Skeletal muscle satellite cell (primary cell): ENCODE measurements around the gene PRKN.
A peak's percentile ranks its signal among the peaks of the same experiment; 100 is the strongest.

Experiments used
- H3K27me3 ChIP-seq: 2 replicates; pipeline ENCODE4 v1.7.0; 2013; ENCODE audit warnings: low read length; ENCODE audit not compliant: control insufficient read depth, insufficient read depth
- H3K36me3 ChIP-seq: 2 replicates; pipeline ENCODE4 v1.7.0; 2013; ENCODE audit warnings: mild to moderate bottlenecking, control low read depth, low read length; ENCODE audit not compliant: insufficient read depth
- H3K4me1 ChIP-seq: 2 replicates; pipeline ENCODE4 v1.7.0; 2013; ENCODE audit warnings: low read length; ENCODE audit not compliant: control insufficient read depth, insufficient read depth
- H3K4me2 ChIP-seq: 2 replicates; pipeline ENCODE4 v1.7.0; 2013; ENCODE audit warnings: mild to moderate bottlenecking, low read length
- H3K4me3 ChIP-seq: 2 replicates; pipeline ENCODE4 v1.7.0; 2013; ENCODE audit warnings: low read length
- H3K9ac ChIP-seq: 2 replicates; pipeline ENCODE4 v1.7.0; 2013; ENCODE audit warnings: mild to moderate bottlenecking, low read depth, low read length, moderate library complexity
- H3K9me3 ChIP-seq: replicated peaks from 2 replicates; pipeline ENCODE4 v1.7.0; 2013; ENCODE audit warnings: mild to moderate bottlenecking, control low read depth, low read length

The PRKN gene

GRCh38 chr6:161796681-161797080, 930.9 kb downstream of the PRKN start:
- no peaks in the 10 kb centered on the region for H3K27me3 ChIP-seq
- no peak overlapping the region for H3K4me3 ChIP-seq
- H3K9ac ChIP-seq = no peak overlapping the region
- H3K4me2 ChIP-seq = no peak overlapping the region
- H3K9me3 ChIP-seq = no peaks in the 10 kb centered on the region
- H3K4me1 ChIP-seq = no peaks in the 10 kb centered on the region
- H3K36me3 ChIP-seq = no peaks in the 10 kb centered on the region

GRCh38 chr6:161792851-161793493, 934.6 kb downstream of the PRKN start:
- Histone ChIP-seq H3K4me2 (no peak overlapping the region), H3K9me3 (no peaks in the 10 kb centered on the region), H3K4me3 (no peak overlapping the region), H3K36me3 (no peaks in the 10 kb centered on the region), H3K4me1 (no peaks in the 10 kb centered on the region), H3K27me3 (no peaks in the 10 kb centered on the region), H3K9ac (no peak overlapping the region)

DNA sequence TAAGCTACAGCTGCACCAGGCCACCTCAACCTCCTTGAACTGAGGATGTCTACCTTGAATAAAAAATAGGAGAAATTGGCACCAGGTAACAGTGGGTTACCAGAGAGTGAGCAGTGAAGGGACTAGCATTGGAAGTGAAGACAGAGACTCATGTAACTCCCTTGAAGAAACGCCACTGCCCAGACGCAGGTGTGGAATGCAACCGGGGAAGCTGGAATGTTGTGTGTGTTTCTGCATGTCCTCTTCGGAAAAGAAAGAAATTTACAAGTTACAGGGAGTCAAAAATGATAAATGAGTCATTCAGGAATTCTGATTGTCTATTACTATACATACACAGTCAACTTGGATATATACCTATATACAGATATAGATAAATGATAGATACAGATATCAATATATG, 939.0 kb downstream of the PRKN start:
- H3K4me3 ChIP-seq = no peak overlapping the region
- H3K9ac ChIP-seq = no peak overlapping the region
- no peaks in the 10 kb centered on the region for H3K36me3 ChIP-seq
- no peak overlapping the region for H3K4me2 ChIP-seq
- no peaks in the 10 kb centered on the region for H3K4me1 ChIP-seq
- no peaks in the 10 kb centered on the region for H3K27me3 ChIP-seq
- no peaks in the 10 kb centered on the region for H3K9me3 ChIP-seq

DNA sequence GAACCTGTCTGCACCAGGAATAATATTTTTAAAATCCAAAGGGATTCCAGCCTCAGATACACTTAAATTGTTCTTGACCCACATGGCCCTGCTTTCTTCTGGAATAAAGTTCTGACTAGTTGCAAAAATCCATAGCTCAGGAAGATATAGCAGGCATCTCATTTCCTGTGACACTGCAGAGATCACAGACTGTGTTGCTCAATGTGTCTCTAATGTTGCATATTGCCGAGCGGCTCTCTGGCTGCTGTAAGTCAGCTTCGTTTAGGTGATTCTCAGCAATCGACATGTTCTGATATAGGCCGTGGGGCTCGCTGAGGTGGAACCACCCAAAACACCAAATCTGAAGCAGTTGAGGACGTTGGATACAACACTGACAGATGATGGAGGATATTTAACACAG, 955.4 kb downstream of the PRKN start:
- Histone ChIP-seq H3K27me3 (no peaks in the 10 kb centered on the region), H3K9ac (no peak overlapping the region), H3K4me2 (no peak overlapping the region), H3K4me1 (peaks cover 6% of the 10 kb centered on the region), H3K4me3 (no peak overlapping the region), H3K9me3 (no peaks in the 10 kb centered on the region), H3K36me3 (no peaks in the 10 kb centered on the region)

GRCh38 chr6:161761966-161762365, 965.6 kb downstream of the PRKN start:
- no peak overlapping the region for H3K9ac ChIP-seq
- no peak overlapping the region for H3K4me2 ChIP-seq
- H3K36me3 ChIP-seq = no peaks in the 10 kb centered on the region
- no peaks in the 10 kb centered on the region for H3K9me3 ChIP-seq
- H3K4me1 ChIP-seq = no peaks in the 10 kb centered on the region
- no peaks in the 10 kb centered on the region for H3K27me3 ChIP-seq
- H3K4me3 ChIP-seq = no peak overlapping the region

DNA sequence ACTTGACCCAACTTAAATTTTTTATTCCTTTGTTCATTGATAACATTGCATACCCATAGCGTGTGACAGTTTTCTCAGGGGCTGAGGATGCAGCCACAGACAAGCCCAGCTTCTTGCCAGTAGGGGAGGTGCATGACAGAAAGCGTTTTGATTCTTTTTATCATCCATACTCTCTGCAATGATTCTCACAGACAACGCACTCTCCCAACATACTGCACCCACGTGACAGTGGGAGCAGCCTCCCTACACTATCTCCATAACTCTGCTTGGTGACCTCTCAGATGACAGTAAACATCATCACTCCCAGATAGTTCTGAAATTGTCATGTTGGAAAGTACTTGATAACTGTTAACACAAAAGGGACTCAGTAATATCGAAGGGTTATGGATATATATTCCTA, 972.5 kb downstream of the PRKN start:
- Histone ChIP-seq H3K4me3 (no peak overlapping the region), H3K36me3 (no peaks in the 10 kb centered on the region), H3K4me1 (peaks cover 11% of the 10 kb centered on the region), H3K4me2 (no peak overlapping the region), H3K9me3 (no peaks in the 10 kb centered on the region), H3K27me3 (no peaks in the 10 kb centered on the region), H3K9ac (no peak overlapping the region)

DNA sequence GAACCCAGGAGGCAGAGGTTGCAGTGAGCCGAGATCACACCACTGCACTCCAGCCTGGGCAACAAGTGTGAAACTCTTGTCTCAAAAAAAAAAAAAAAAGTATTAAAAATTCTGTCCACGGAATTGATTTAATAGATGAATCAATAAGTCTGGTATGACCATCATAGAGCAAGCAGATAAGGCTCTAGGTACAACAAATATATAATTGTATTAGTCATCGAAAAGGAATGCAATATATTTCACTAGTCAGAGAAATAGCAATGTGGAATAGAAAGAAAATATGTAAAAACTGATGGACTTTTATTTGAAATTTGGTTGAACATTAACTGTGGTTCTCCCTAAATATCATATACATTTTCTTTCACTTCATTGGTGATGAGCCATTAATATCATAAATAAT, 976.9 kb downstream of the PRKN start:
- Histone ChIP-seq H3K4me3 (no peak overlapping the region), H3K4me1 (peaks cover 18% of the 10 kb centered on the region), H3K27me3 (no peaks in the 10 kb centered on the region), H3K36me3 (no peaks in the 10 kb centered on the region), H3K4me2 (no peak overlapping the region), H3K9ac (no peak overlapping the region), H3K9me3 (no peaks in the 10 kb centered on the region)

DNA sequence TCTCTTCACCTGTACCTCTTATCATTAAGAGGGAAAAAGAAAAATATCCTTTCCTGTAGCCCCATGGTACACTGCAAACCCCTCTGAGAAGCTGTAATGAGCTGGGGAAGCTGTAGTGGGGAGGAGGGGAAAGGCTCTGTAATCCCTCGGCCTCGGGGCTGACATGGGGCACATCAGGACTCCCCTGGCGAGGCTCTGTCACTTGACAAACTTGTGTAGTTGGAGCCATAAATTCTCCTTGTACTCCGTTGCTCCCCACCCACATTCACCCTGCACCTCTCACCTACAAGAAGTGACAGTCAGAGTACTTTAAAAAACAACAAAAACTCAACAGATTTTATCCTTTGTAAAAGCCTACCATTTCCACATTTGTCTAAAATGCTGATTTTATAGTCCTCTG, 978.0 kb downstream of the PRKN start:
- Histone ChIP-seq H3K9ac (no peak overlapping the region), H3K4me2 (no peak overlapping the region), H3K9me3 (no peaks in the 10 kb centered on the region), H3K4me1 (peaks cover 24% of the 10 kb centered on the region), H3K27me3 (no peaks in the 10 kb centered on the region), H3K4me3 (no peak overlapping the region), H3K36me3 (no peaks in the 10 kb centered on the region)

GRCh38 chr6:161748535-161749416, 978.8 kb downstream of the PRKN start:
- no peak overlapping the region for H3K4me2 ChIP-seq
- H3K4me3 ChIP-seq = no peak overlapping the region
- peaks cover 31% of the 10 kb centered on the region for H3K4me1 ChIP-seq
- no peaks in the 10 kb centered on the region for H3K9me3 ChIP-seq
- H3K27me3 ChIP-seq = no peaks in the 10 kb centered on the region
- no peaks in the 10 kb centered on the region for H3K36me3 ChIP-seq
- H3K9ac ChIP-seq = no peak overlapping the region

GRCh38 chr6:161747506-161747905, 980.1 kb downstream of the PRKN start:
- Histone ChIP-seq H3K36me3 (no peaks in the 10 kb centered on the region), H3K4me3 (no peak overlapping the region), H3K9ac (no peak overlapping the region), H3K4me2 (no peak overlapping the region), H3K4me1 (peaks cover 33% of the 10 kb centered on the region), H3K27me3 (no peaks in the 10 kb centered on the region), H3K9me3 (no peaks in the 10 kb centered on the region)

GRCh38 chr6:161745594-161746141, 981.9 kb downstream of the PRKN start:
- no peaks in the 10 kb centered on the region for H3K9me3 ChIP-seq
- H3K4me2 ChIP-seq = peak overlapping the region; percentile 71
- H3K9ac ChIP-seq = peak overlapping the region; percentile 52
- peak overlapping the region; percentile 37 for H3K4me3 ChIP-seq
- H3K4me1 ChIP-seq = peaks cover 27% of the 10 kb centered on the region
- H3K36me3 ChIP-seq = no peaks in the 10 kb centered on the region
- no peaks in the 10 kb centered on the region for H3K27me3 ChIP-seq
